GM21717 (cell line): ENCODE measurements around the gene MDH1B.
"Not testable (repeated sequence)": the region's sequence is repeated elsewhere in the genome, so short reads cannot be mapped to it uniquely, and the experiment has no call there.

Experiments
- ATAC-seq: cut with Tn5 transposase; IDR thresholded peaks from one replicate; pipeline ENCODE4 v1.9.1; 2021; ENCODE audit warnings: mild to moderate bottlenecking, moderate library complexity; ENCODE audit not compliant: unreplicated experiment

MDH1B gene

GRCh38 chr2:206774871-206775270 lies 9.7 kb upstream of the MDH1B start:
- ATAC-seq, result no peak

DNA sequence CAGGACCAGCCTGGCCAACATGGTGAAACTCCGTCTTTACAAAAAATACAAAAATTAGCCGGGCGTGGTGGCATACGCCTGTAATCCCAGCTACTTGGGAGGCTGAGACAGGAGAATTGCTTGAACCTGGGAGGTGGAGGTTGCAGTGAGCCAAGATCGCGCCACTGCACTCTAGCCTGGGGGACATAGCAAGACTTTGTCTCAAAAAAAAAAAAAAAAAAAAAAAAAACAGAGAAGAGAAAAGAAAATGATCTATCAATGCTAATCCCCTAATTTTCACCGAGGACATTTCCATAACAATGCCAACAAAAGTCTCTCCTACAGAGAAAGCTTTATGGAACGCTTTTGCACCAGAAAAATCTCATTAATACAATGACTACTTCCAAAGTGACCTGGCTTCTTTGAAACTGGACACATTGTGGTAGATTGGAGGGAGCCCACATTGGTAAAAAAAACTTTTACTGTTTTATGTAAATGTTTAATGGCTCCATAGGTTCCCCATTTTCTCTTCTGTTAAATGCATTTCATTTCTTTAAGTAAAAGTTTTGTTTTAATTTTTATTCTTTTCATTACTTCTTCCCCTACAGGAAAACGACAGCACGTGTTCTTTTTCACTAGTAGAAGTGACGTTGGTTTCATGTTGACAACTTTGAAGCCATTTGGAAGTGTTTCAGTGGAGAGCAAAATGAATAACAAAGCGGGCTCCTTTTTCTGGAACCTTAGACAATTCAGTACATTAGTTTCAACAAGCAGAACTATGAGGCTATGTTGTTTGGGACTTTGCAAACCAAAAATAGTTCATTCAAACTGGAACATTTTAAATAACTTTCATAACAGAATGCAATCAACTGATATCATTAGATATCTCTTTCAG lies 1.2 kb upstream of the MDH1B start:
- no peak for ATAC-seq

DNA sequence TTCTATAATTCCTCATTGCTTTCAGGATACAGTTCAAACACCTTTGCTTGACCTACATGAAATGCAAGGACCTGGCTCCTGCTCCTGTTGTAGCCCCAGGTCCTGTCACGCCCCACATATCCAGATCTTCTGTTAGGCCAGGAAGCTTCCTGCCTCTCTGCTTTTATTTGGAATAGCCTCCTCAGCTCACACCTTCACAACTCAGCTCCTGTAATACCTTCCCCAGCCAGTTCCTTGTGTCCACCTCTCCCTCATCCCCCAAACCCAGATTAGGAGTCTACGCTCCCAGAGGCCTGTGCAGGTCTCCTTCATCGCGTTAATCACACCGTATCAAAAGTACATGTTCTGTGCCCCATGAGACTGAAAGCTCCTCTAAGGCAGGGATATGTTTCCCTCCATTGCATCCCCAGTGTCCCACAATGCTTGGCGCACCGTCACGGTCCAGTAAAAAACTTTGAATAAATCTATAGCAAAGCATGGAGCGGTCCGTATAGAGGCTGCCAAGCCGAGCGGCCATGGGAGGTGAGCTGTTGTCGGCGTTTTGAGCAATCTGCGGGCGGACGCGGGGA lies 371 bp downstream of the MDH1B start:
- ATAC-seq, result peak; percentile 34

DNA sequence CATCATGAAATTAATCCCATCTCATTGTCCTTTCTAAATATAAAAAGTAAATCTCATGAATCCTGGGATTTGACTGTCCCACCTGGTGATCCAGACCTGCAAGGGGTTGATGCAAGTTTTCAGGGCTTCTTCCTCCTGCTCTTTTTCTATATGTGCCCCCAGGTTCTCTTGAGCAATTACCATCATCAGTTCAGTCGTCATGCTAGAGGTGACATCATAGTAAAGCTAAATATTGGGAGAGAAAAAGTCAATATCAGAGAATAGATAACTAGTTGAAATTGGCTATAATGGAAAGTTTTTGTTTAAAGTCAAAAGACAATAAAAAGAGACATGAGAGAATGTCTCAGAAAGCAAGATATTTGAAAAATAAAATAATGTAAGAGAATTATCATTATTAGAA lies 8.3 kb downstream of the MDH1B start:
- ATAC-seq, result no peak

DNA sequence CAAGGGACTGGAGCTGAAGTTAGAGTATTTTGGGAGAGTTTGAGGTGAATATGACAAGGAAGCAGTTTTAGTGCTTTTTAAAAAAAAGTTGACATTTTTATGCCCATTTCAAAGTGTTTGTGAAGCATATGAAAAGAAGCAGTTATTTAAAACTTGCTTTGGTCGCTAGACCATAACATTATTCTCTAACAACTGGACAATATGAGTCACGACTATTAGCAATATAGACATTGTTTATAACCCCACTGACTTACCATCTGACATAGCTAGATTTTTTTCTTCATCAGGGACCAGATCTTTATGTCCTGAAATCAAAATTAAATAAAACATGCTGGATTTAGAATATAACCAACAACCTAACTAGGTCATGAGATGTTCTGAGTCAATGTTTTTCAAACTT lies 24.3 kb downstream of the MDH1B start:
- no peak for ATAC-seq

DNA sequence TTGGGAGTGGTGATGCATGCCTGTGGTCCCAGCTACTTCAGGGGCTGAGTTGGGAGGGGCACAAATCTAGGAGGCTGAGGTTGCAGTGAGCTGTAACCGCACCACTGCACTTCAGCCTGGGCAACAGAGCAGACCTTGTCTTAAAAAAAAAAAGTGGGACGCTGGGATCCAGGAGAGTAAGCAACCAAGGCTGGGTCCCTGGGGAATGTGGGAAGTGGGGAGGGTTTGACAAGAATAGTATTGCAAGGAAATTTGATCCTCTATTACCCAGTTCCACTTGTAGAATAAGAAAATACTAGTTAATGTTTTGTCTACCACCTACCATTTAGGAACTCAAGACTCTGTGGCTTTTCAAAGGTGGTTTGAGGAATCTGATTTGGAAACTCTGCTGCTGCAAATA lies 25.9 kb downstream of the MDH1B start:
- ATAC-seq, result no peak

- no peak for ATAC-seq
These were observed 28.2 kb downstream of the MDH1B start for GRCh38 chr2:206736935-206737334.

DNA sequence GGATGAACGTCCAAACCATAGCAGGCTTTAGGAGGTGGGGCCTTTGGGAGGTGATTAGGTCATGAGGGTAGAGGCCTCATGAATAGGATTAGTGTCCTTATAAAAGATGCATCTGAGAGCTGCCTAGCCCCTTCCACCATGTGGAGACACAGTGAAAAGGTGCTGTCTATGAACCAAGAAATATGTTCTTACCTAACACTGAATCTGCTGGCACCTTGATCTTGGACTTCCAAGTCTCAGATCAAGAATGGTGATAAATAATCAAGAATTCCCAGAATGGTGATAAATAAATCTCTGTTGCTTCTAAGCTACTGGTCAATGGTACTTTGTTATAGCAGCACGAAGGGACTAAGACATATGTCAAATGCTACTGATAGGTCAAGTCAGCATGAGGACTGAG lies 31.8 kb downstream of the MDH1B start:
- no peak for ATAC-seq

DNA sequence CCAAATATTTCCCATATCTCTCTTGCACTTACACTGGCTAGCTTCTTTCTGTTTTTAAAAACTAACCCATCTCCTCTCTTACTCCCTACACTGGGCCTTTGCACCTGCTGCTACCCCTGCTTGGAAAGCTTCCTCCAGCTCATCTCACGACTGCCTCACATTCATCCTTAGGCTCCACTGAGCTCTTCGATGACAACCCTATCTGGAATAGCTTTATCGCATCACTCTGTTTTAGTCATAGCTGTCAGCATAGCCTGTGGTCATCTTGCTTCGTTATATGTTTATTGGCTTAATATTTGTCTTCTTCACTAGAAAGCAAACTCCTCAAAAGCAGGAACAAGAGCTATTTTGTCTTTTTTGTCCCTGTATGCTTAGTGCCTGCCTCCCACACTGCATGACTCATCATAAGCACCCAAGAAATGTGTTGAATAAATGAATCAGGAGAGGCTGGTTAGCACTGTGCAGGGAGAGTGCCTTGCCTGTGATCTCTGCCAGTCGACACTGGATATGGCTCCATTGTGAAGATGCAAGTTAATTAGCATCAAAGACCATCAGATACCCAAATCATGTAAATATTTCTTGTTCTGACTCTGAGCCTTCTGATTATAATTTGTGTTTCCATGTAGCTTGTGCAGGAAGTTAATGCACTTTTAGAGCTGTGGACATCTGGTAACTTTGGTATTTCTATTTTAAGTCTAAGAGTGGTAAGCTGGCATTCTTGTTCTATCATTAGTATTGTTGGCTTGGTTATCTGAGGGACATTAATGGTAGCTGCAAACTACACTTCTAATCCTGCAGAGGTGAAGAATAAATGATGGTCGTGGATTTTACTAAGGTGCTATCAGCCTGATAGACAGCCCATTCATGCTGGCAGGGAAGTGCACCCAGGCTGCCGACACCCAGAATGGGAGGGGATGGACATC lies 36.6 kb downstream of the MDH1B start:
- no peak for ATAC-seq

- ATAC-seq, result no peak
These were observed 37.8 kb downstream of the MDH1B start for GRCh38 chr2:206727287-206727686.

DNA sequence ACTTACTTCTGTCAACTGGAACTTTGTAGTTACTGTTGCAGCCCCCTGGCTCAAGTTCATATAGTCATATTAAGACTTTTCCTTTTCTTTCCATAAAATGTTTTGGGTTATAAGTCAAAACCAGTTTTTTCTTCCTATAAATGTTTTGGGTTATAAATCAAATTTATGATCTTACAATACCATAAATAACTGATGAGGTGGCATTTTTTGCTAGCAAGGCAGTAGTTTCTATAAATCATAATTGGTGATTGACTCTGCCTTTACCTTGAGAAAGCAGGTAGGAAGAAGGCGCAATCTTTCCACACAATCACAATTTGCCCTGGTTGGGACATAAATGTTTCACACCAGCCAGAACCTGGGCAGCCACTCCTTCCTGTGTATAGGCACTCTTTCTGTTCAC lies 41.8 kb downstream of the MDH1B start:
- ATAC-seq, result no peak

DNA sequence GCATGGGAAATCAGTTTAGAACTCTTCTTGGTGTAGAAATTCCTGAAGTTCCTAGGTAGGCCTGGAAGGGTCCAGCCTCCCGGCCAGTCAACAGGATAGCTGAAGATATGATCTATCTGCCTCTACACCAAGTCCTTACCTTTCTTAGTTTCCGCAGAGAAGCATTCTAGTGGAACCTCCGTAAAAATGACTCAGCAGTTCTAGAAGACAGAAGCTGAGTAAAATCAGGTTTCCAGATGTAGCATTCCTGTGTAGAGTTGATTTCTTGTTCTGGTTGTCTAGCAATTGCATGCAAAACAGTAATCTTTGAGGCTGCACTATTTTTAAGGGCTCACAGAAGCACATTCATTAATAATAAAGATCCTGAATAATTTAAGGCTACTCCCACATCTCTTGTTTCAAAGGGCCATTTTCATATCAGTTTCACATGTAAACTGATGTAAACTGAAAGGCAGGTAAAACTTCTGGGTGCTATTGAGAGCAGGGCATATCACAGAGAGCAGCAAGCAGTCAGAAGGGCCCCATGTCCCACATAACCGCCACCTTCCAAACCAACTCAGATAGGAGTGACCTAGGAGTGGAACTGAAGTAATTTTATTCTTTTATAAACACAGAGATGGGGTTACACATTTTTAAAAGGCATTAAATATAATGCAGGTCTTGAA lies 43.7 kb downstream of the MDH1B start:
- ATAC-seq, result peak; percentile 87

- ATAC-seq, result no peak
These were observed 46.8 kb downstream of the MDH1B start, which contains the start of gene DYTN for GRCh38 chr2:206718296-206718695. Gene DYTN, minus strand, starts transcription at chr2:206718396. Its CDS starts 117 bp downstream, at chr2:206718279.

DNA sequence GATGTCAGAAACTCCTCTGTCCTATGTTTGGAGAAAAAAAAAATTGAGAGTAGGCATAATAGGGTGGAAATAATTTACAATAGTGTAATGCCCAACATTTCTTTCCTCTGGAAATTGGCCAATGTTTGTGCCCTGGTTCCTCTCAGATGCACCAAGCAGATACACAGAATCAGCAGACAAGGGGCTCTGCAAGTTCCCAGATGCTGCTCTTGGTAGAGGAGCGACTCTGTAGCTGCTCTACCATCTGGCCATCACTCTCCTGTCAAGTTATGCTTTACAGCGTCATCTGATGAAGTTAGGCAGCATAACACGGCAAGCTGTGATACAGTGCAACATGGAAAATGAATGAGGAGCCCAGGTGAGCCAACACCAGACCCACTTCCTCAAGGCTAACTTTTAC lies 48.5 kb downstream of the MDH1B start:
- ATAC-seq, result no peak

GRCh38 chr2:206715183-206715582 lies 49.9 kb downstream of the MDH1B start:
- not testable (repeated sequence) for ATAC-seq

GRCh38 chr2:206713746-206714145 lies 51.4 kb downstream of the MDH1B start:
- peak; percentile 85 for ATAC-seq

DNA sequence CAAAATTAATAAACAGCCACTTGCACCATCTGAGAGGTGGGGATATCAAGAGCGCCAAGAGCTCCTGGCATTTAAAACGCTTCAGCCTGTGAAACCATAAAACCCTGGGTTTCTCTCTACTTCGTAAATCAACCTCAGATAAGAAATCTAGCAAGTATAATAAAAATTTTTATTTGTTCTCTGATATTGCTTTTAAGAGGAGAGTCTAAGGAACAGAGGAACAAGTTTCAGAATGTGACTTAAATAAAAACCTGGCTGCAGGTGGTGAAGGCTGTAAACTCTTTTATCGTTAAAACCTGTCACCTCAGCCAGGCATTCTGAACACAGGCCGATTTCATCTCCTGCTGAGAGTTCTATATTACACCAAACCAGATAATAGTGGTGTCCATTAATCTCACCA lies 56.8 kb downstream of the MDH1B start:
- no peak for ATAC-seq

DNA sequence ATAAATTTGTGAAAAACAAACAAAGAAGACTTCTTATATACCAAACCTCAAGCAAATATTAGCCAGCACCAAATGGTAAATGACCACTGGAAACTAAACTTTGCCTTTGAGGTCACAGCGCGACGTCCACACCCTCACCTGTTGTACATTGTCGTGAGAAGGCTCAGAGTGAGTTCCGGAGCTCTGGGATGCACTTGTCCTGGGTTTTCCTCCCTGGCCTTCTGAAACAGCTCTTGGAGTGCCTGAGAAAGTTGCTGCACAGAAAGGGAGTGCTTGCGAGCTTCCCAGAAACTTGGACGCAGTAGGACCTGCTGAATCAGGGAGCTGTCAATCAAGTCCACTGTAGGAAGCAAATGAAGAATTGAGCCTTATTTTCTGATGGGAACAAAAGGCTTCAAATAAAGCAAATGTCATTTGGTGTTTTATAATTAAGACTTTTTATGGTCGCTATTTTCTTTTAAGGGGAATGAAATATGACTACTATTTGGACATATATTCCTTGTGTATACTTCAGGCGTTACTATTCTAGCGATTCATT lies 57.9 kb downstream of the MDH1B start:
- no peak for ATAC-seq

- no peak for ATAC-seq
These were observed 63.0 kb downstream of the MDH1B start for GRCh38 chr2:206701952-206702605.

GRCh38 chr2:206700156-206700555 lies 65.0 kb downstream of the MDH1B start:
- no peak for ATAC-seq
